GM19372 (cell line): ENCODE measurements around the gene SLC25A24.
"Not testable (repeated sequence)": the region's sequence is repeated elsewhere in the genome, so short reads cannot be mapped to it uniquely, and the experiment has no call there.

Experiments used
- ATAC-seq: cut with Tn5 transposase; IDR thresholded peaks from one replicate; pipeline ENCODE4 v1.9.1; 2021; ENCODE audit warnings: mild to moderate bottlenecking, low read depth, moderate library complexity; ENCODE audit not compliant: unreplicated experiment

Gene SLC25A24

GRCh38 chr1:108199201-108199691 lies 897 bp downstream of the SLC25A24 start:
- ATAC-seq: no peak

- no peak for ATAC-seq
Observed at GRCh38 chr1:108194051-108194450, 6.1 kb downstream of the SLC25A24 start.

- ATAC-seq: no peak
Observed at GRCh38 chr1:108193333-108193732, 6.8 kb downstream of the SLC25A24 start.

GRCh38 chr1:108192581-108192980 lies 7.6 kb downstream of the SLC25A24 start:
- ATAC-seq: no peak

GRCh38 chr1:108190686-108191416 lies 9.3 kb downstream of the SLC25A24 start:
- ATAC-seq: no peak

GRCh38 chr1:108190001-108190634 lies 10.0 kb downstream of the SLC25A24 start:
- no peak for ATAC-seq

GRCh38 chr1:108188801-108189200 lies 11.3 kb downstream of the SLC25A24 start:
- no peak for ATAC-seq

GRCh38 chr1:108182959-108183700 lies 17.0 kb downstream of the SLC25A24 start:
- no peak for ATAC-seq

GRCh38 chr1:108179018-108179417 lies 21.1 kb downstream of the SLC25A24 start:
- ATAC-seq: no peak

- not testable (repeated sequence) for ATAC-seq
Observed at GRCh38 chr1:108162409-108162808, 37.7 kb downstream of the SLC25A24 start.

GRCh38 chr1:108159951-108160350 lies 40.2 kb downstream of the SLC25A24 start:
- ATAC-seq: not testable (repeated sequence)

- no peak for ATAC-seq
Observed at GRCh38 chr1:108158893-108159453, 41.2 kb downstream of the SLC25A24 start.

- no peak for ATAC-seq
Observed at GRCh38 chr1:108154314-108154713, 45.8 kb downstream of the SLC25A24 start.

- ATAC-seq: no peak
Observed at GRCh38 chr1:108152782-108153222, 47.3 kb downstream of the SLC25A24 start.

- no peak for ATAC-seq
Observed at GRCh38 chr1:108151548-108151947, 48.6 kb downstream of the SLC25A24 start.

GRCh38 chr1:108149796-108150467 lies 50.2 kb downstream of the SLC25A24 start:
- no peak for ATAC-seq

- ATAC-seq: not testable (repeated sequence)
Observed at GRCh38 chr1:108144569-108144968, 55.6 kb downstream of the SLC25A24 start.

GRCh38 chr1:108142773-108143394 lies 57.3 kb downstream of the SLC25A24 start:
- ATAC-seq: no peak

- no peak for ATAC-seq
Observed at GRCh38 chr1:108142258-108142657, 57.9 kb downstream of the SLC25A24 start.

GRCh38 chr1:108141621-108142020 lies 58.5 kb downstream of the SLC25A24 start:
- ATAC-seq: no peak
